Neural progenitor cell (in vitro differentiated cells): Measurements from ENCODE around the gene ABTB1. TPM values are rescaled to one million over a fixed set of nuclear protein-coding genes. Genes with fewer than 3 reads are reported as not detected.

ENCODE experiments used
- DNase-seq: peaks from one replicate; pipeline ENCODE4 v3.0.0-alpha.2; 2016; ENCODE audit warnings: low spot score
- H2AFZ ChIP-seq: fragments of 200-600 bp; sonication (generic); replicated peaks from 2 replicates; pipeline ENCODE4 v1.6.1; 2016; ENCODE audit warnings: antibody characterized with exemption
- H3F3A ChIP-seq: fragments of 200-600 bp; sonication (generic); 2 replicates; pipeline ENCODE4 v1.6.1; 2016; ENCODE audit warnings: antibody characterized with exemption, low read depth
- H3K27ac ChIP-seq: fragments of 200-600 bp; sonication (generic); 2 replicates; pipeline ENCODE4 v1.5.1; 2016; ENCODE audit warnings: mild to moderate bottlenecking
- H3K27me3 ChIP-seq: fragments of 200-600 bp; sonication (generic); 2 replicates; pipeline ENCODE4 v1.6.1; 2016; ENCODE audit warnings: mild to moderate bottlenecking, moderate library complexity
- H3K36me3 ChIP-seq: fragments of 200-600 bp; sonication (generic); 2 replicates; pipeline ENCODE4 v1.5.1; 2016
- H3K4me1 ChIP-seq: fragments of 200-600 bp; sonication (generic); 2 replicates; pipeline ENCODE4 v1.6.1; 2016; ENCODE audit warnings: mixed run types
- H3K4me2 ChIP-seq: fragments of 200-600 bp; sonication (generic); 2 replicates; pipeline ENCODE4 v1.6.1; 2016
- H3K4me3 ChIP-seq: fragments of 200-600 bp; sonication (generic); 2 replicates; pipeline ENCODE4 v1.5.1; 2016
- H3K79me2 ChIP-seq: fragments of 200-600 bp; sonication (generic); 2 replicates; pipeline ENCODE4 v1.6.1; 2016; ENCODE audit warnings: low read depth
- H3K9ac ChIP-seq: fragments of 200-600 bp; sonication (generic); 2 replicates; pipeline ENCODE4 v1.6.1; 2016
- H3K9me3 ChIP-seq: fragments of 200-600 bp; sonication (generic); 2 replicates; pipeline ENCODE4 v1.5.1; 2016; ENCODE audit warnings: low read depth
- H4K20me1 ChIP-seq: fragments of 200-600 bp; sonication (generic); 2 replicates; pipeline ENCODE4 v1.6.1; 2016; ENCODE audit warnings: low read depth
- H3K27ac Mint-ChIP-seq: 3 replicates; pipeline ENCODE4 v1.8.0; 2021; ENCODE audit warnings: mixed read lengths
- H3K27me3 Mint-ChIP-seq: 2 replicates; pipeline ENCODE4 v1.8.0; 2022; ENCODE audit warnings: low read depth, mild to moderate bottlenecking, inconsistent platforms, moderate library complexity, mixed read lengths; ENCODE audit not compliant: insufficient read depth
- H3K36me3 Mint-ChIP-seq: 3 replicates; pipeline ENCODE4 v1.8.0; 2021; ENCODE audit warnings: mixed read lengths
- H3K4me1 Mint-ChIP-seq: 3 replicates; pipeline ENCODE4 v1.8.0; 2021; ENCODE audit warnings: mixed read lengths
- H3K4me3 Mint-ChIP-seq: 3 replicates; pipeline ENCODE4 v1.8.0; 2021; ENCODE audit warnings: mild to moderate bottlenecking, moderate library complexity, mixed read lengths
- H3K9me3 Mint-ChIP-seq: 3 replicates; pipeline ENCODE4 v1.8.0; 2020; ENCODE audit warnings: mixed read lengths
- CTCF ChIP-seq: fragments of 200-600 bp; sonication (generic); IDR thresholded peaks from 2 replicates; pipeline ENCODE4 v1.5.1; 2017; ENCODE audit warnings: antibody characterized with exemption, mild to moderate bottlenecking
- EZH2 ChIP-seq: fragments of 200-600 bp; sonication (generic); IDR thresholded peaks from 2 replicates; pipeline ENCODE4 v1.6.1; 2017; ENCODE audit warnings: antibody characterized with exemption, mild to moderate bottlenecking, moderate library complexity
- EZH2phosphoT487 ChIP-seq: fragments of 200-600 bp; sonication (generic); IDR thresholded peaks from 2 replicates; pipeline ENCODE4 v1.6.1; 2017; ENCODE audit warnings: antibody characterized with exemption
- total RNA-seq: library from RNA; depleted of rRNA; stranded (reverse); fragments of >200 nt; gene quantifications from 2 replicates; pipeline ENCODE4 v1.2.3, GENCODE V29; 2015; ENCODE audit warnings: low replicate concordance

Gene ABTB1
- total RNA-seq, 1 donor from 2014 or later = 2.4 TPM

DNA sequence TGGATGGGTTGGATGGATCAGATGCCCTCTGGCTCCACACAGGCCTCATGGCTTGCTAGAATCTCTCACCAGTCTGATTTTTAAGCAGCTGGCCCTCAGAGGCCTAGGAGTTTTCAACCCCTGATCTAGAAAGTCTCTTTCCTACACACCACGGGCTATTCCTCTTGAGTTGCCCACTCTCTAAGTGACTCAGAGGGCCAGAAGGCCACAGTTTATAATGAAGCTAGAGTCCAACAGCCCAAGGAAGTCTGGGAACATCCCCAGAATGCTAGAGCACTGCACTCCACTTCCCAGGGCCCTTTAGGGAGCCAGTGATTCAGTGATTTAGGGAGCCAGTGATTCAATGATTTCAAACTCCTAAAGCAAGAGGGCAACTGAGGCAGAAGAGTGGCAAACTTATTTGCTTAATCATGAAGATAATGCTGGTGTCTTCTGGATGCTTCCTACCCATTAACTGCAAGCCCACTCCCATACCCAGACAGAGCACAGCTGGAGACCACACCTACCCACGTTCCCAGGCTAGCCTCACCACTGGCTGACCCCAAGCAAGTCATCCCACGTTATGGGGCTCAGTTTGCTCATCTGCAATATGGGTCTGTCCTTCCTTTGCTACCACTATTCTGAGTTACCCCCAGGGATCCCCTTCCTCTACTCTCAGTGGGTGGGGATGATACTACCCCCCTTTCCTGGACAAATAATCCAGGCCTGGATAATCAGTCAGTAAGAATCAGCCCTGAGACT, 36.7 kb downstream of the ABTB1 start:
- H3K4me1 ChIP-seq = peaks cover 19% of the 10 kb centered on the region

GRCh38 chr3:127710155-127710941, 37.6 kb downstream of the ABTB1 start:
- H3K36me3 Mint-ChIP-seq = no peaks in the 10 kb centered on the region
- H3K27ac Mint-ChIP-seq = peak overlapping the region; percentile 31
- Histone ChIP-seq H3K4me3 (no peak overlapping the region), H3K27me3 (no peaks in the 10 kb centered on the region), H3K79me2 (no peaks in the 10 kb centered on the region), H3K4me2 (no peak overlapping the region), H3K27ac (no peak overlapping the region), H3K9ac (no peak overlapping the region), H4K20me1 (no peaks in the 10 kb centered on the region), H2AFZ (no peak overlapping the region), H3F3A (peaks cover 8% of the 10 kb centered on the region), H3K9me3 (no peaks in the 10 kb centered on the region), H3K4me1 (peaks cover 19% of the 10 kb centered on the region), H3K36me3 (no peaks in the 10 kb centered on the region)
- no peaks in the 10 kb centered on the region for H3K9me3 Mint-ChIP-seq
- peaks cover 9% of the 10 kb centered on the region for H3K27me3 Mint-ChIP-seq
- H3K4me1 Mint-ChIP-seq = peaks cover 45% of the 10 kb centered on the region
- TF ChIP-seq CTCF (no peak), EZH2phosphoT487 (no peak), EZH2 (no peak)
- H3K4me3 Mint-ChIP-seq = no peak overlapping the region
- no peak for DNase-seq

More for the DNA sequence above, 36.7 kb downstream of the ABTB1 start:
- Histone ChIP-seq H3K9ac (no peak overlapping the region), H3K4me2 (no peak overlapping the region), H3K9me3 (no peaks in the 10 kb centered on the region), H3K27me3 (no peaks in the 10 kb centered on the region), H2AFZ (no peak overlapping the region), H3K79me2 (no peaks in the 10 kb centered on the region), H3K36me3 (no peaks in the 10 kb centered on the region), H3K27ac (no peak overlapping the region), H3K4me3 (no peak overlapping the region), H4K20me1 (no peaks in the 10 kb centered on the region), H3F3A (peaks cover 8% of the 10 kb centered on the region)
- Mint-ChIP-seq H3K36me3 (no peaks in the 10 kb centered on the region), H3K9me3 (peaks cover 2% of the 10 kb centered on the region), H3K4me3 (no peak overlapping the region), H3K27me3 (peaks cover 9% of the 10 kb centered on the region), H3K4me1 (peaks cover 41% of the 10 kb centered on the region), H3K27ac (no peak overlapping the region)
- no peak for DNase-seq
- TF ChIP-seq EZH2phosphoT487 (no peak), EZH2 (no peak), CTCF (no peak)

GRCh38 chr3:127711021-127711695, 38.4 kb downstream of the ABTB1 start:
- H3K27me3 ChIP-seq = no peaks in the 10 kb centered on the region
- Mint-ChIP-seq H3K27me3 (peaks cover 9% of the 10 kb centered on the region), H3K27ac (peak overlapping the region; percentile 31), H3K4me1 (peaks cover 46% of the 10 kb centered on the region), H3K36me3 (no peaks in the 10 kb centered on the region), H3K9me3 (no peaks in the 10 kb centered on the region), H3K4me3 (no peak overlapping the region)
- H3K4me1 ChIP-seq = peaks cover 19% of the 10 kb centered on the region
- no peak overlapping the region for H3K27ac ChIP-seq
- H2AFZ ChIP-seq = no peak overlapping the region
- H3K36me3 ChIP-seq = no peaks in the 10 kb centered on the region
- no peaks in the 10 kb centered on the region for H4K20me1 ChIP-seq
- no peak overlapping the region for H3K4me3 ChIP-seq
- no peak overlapping the region for H3K9ac ChIP-seq
- no peaks in the 10 kb centered on the region for H3K9me3 ChIP-seq
- H3K79me2 ChIP-seq = no peaks in the 10 kb centered on the region
- peaks cover 8% of the 10 kb centered on the region for H3F3A ChIP-seq
- DNase-seq = no peak
- no peak overlapping the region for H3K4me2 ChIP-seq
- no peak for TF ChIP-seq EZH2
- TF ChIP-seq CTCF = no peak
- TF ChIP-seq EZH2phosphoT487 = no peak
